ENCODE measurements around the gene ITGA2B. TPM values are rescaled to one million over a fixed set of nuclear protein-coding genes. Genes with fewer than 3 reads are reported as not detected.
A peak's percentile ranks its signal among the peaks of the same experiment; 100 is the strongest.
"Not testable (repeated sequence)": the region's sequence is repeated elsewhere in the genome, so short reads cannot be mapped to it uniquely, and the experiment has no call there.

The ITGA2B gene
- total RNA-seq, 1 donor from 2014 or later = 0.78 TPM

- ATAC-seq (no peak), DNase-seq (ENCODE audit: missing footprints) (no peak)
- intact Hi-C loops (cut with DNase I) = no loop called here
Measured at GRCh38 chr17:44396946-44397345, 7.5 kb upstream of the ITGA2B start.

GRCh38 chr17:44394833-44395232 lies 5.4 kb upstream of the ITGA2B start:
- no peak for DNase-seq (ENCODE audit: missing footprints)
- intact Hi-C loops (cut with DNase I) = no loop called here

GRCh38 chr17:44394112-44394511 lies 4.7 kb upstream of the ITGA2B start:
- ATAC-seq; DNase-seq (ENCODE audit: missing footprints); intact Hi-C loops (cut with DNase I): not testable (repeated sequence)

More at GRCh38 chr17:44394833-44395232, 5.4 kb upstream of the ITGA2B start:
- no peak for ATAC-seq

GRCh38 chr17:44390250-44390870 lies 911 bp upstream of the ITGA2B start:
- DNase-seq (ENCODE audit: missing footprints) (no peak), ATAC-seq (no peak)
- intact Hi-C loops (cut with DNase I) = no loop called here

- no peak for ATAC-seq
- intact Hi-C loops (cut with DNase I) = no loop called here
- DNase-seq (ENCODE audit: missing footprints) = no peak
Measured at GRCh38 chr17:44389723-44390202, 314 bp upstream of the ITGA2B start.

- DNase-seq (ENCODE audit: missing footprints) (no peak), ATAC-seq (no peak)
- intact Hi-C loops (cut with DNase I) = no loop called here
Measured at GRCh38 chr17:44387804-44388203, 1.6 kb downstream of the ITGA2B start.

GRCh38 chr17:44386182-44386525 lies 3.3 kb downstream of the ITGA2B start:
- intact Hi-C loops (cut with DNase I) = no loop called here
- ATAC-seq (no peak), DNase-seq (ENCODE audit: missing footprints) (no peak)

- DNase-seq (ENCODE audit: missing footprints) (peak; percentile 89), ATAC-seq (peak; percentile 89)
- intact Hi-C loops (cut with DNase I) = no loop called here
Measured at GRCh38 chr17:44385287-44386181, 3.9 kb downstream of the ITGA2B start.

- intact Hi-C loops (cut with DNase I) = no loop called here
- no peak for ATAC-seq
- DNase-seq (ENCODE audit: missing footprints) = no peak
Measured at GRCh38 chr17:44384823-44385286, 4.6 kb downstream of the ITGA2B start.

GRCh38 chr17:44384281-44384822 lies 5.1 kb downstream of the ITGA2B start:
- ATAC-seq (no peak), DNase-seq (ENCODE audit: missing footprints) (no peak)
- intact Hi-C loops (cut with DNase I) = no loop called here

GRCh38 chr17:44383861-44384260 lies 5.6 kb downstream of the ITGA2B start:
- DNase-seq (ENCODE audit: missing footprints) = no peak
- no peak for ATAC-seq
- intact Hi-C loops (cut with DNase I) = no loop called here

- DNase-seq (ENCODE audit: missing footprints) (peak; percentile 53), ATAC-seq (no peak)
- intact Hi-C loops (cut with DNase I) = no loop called here
Measured at GRCh38 chr17:44383363-44383762, 6.1 kb downstream of the ITGA2B start.

- DNase-seq (ENCODE audit: missing footprints) = no peak
- ATAC-seq = no peak
- intact Hi-C loops (cut with DNase I) = no loop called here
Measured at GRCh38 chr17:44382917-44383316, 6.5 kb downstream of the ITGA2B start.

GRCh38 chr17:44381810-44382305 lies 7.6 kb downstream of the ITGA2B start:
- DNase-seq (ENCODE audit: missing footprints) (peak; percentile 30), ATAC-seq (no peak)
- intact Hi-C loops (cut with DNase I) = no loop called here

- DNase-seq (ENCODE audit: missing footprints) = no peak
- intact Hi-C loops (cut with DNase I) = no loop called here
- ATAC-seq = no peak
Measured at GRCh38 chr17:44380767-44381166, 8.7 kb downstream of the ITGA2B start.

- DNase-seq (ENCODE audit: missing footprints) (peak; percentile 48), ATAC-seq (no peak)
- intact Hi-C loops (cut with DNase I) = no loop called here
Measured at GRCh38 chr17:44379887-44380286, 9.6 kb downstream of the ITGA2B start.

GRCh38 chr17:44378171-44378705 lies 11.2 kb downstream of the ITGA2B start:
- intact Hi-C loops (cut with DNase I) = no loop called here

GRCh38 chr17:44376779-44377178 lies 12.7 kb downstream of the ITGA2B start:
- intact Hi-C loops (cut with DNase I) = no loop called here
- DNase-seq (ENCODE audit: missing footprints) (no peak), ATAC-seq (no peak)

More at GRCh38 chr17:44378171-44378705, 11.2 kb downstream of the ITGA2B start:
- peak; percentile 59 for DNase-seq (ENCODE audit: missing footprints)
- ATAC-seq = no peak

- ATAC-seq (peak; percentile 68), DNase-seq (ENCODE audit: missing footprints) (peak; percentile 75)
- intact Hi-C loops (cut with DNase I) = no loop called here
Measured at GRCh38 chr17:44376124-44376523, 13.3 kb downstream of the ITGA2B start.

Measured in Right ventricle myocardium inferior (tissue), 1 donor.